Ovary (tissue), 3 donors: ENCODE data around the gene MAP2K6.

Experiments
- CTCF ChIP-seq, 3 donors: fragments of 450-650 bp in 2 of 3; fragments of 200-600 bp in 1 of 3; IDR thresholded peaks; one replicate each; pipeline versions ENCODE4 v1.5.1 to v1.8.0; 2016 to 2022; ENCODE audit warnings: antibody characterized with exemption in 3 of 3, mild to moderate bottlenecking in 1 of 3
- EP300 ChIP-seq: sonication (generic); formaldehyde crosslinking; IDR thresholded peaks from one replicate; pipeline ENCODE4 v1.6.1; 2017; ENCODE audit warnings: antibody characterized with exemption
- POLR2A ChIP-seq: fragments of 450-650 bp; IDR thresholded peaks from one replicate; pipeline ENCODE4 v1.6.1; 2017; ENCODE audit warnings: antibody characterized with exemption, mild to moderate bottlenecking, moderate library complexity
- donor health status: DM: no; HTN: no; CAD: no.

DNA sequence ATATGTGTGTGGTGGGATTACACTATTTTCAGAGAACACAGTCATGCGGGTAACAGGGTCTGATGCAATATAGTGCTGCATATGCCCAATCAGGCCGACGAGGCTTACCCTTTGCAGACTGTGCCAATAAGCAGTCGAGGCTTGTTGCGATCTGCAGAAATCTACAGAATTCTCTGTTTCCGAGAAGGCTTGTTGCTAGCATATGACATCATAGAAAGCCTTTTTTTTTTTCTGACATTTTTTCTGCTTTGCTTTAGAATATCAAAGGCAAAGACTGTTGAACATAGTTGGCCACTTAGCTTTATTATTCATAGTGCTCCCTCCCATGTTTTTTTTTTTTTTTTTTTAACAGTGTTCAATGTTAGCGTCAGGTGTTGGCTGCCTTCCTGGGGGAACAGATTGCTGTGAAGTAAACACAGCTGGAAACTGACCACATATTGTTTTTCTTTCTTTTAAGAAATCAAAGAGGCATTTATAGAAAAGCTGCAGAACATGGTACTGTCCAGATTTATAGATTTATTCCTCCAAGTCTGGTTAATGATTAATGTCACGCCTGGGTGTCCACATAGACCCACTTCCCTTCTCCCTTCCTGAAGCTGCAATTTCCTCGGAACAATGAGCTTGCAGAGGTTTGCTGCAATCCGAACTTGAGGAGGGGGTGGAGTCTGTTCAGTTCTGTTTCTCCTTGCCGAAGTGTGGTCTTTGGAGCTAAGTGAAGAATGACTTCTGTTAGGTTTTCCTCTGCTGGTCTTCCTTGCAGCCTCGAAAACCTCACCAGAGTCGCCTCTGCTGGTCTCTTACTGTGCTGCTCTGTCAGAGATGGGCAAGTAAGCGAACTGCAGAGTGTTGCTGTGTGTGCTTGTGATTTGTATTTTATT is 87.3 kb downstream of the MAP2K6 start:
- TF ChIP-seq CTCF (IDR thresholded peaks at IDR 0.05) (no peak), POLR2A (no peak), EP300 (no peak)
